A549 (cell line): ENCODE results near the gene GRID2.

Source experiments
- CBX2 ChIP-seq: fragments of 200-600 bp; sonication (generic); IDR thresholded peaks from 2 replicates; pipeline ENCODE4 v1.6.1; 2016; ENCODE audit warnings: low read depth, mild to moderate bottlenecking, borderline replicate concordance
- CHD2 ChIP-seq: fragments of 150-350 bp; IDR thresholded peaks from 2 replicates; pipeline ENCODE4 v1.6.1; 2014; ENCODE audit warnings: low read length; ENCODE audit not compliant: partially characterized antibody
- MYC ChIP-seq: IDR thresholded peaks from 2 replicates; pipeline ENCODE4 v1.6.1; 2012; ENCODE audit warnings: mild to moderate bottlenecking, inconsistent platforms, low read length, improper control_type of control experiment, borderline replicate concordance
- NR3C1 ChIP-seq: fragments of >200 bp; sonication (Bioruptor Twin); formaldehyde crosslinking; IDR thresholded peaks from 3 replicates; pipeline ENCODE4 v1.6.1; 2017
- POLR2A ChIP-seq: IDR thresholded peaks from 2 replicates; pipeline ENCODE4 v1.6.1; 2012; ENCODE audit warnings: mild to moderate bottlenecking, low read length
- POLR2AphosphoS2 ChIP-seq: conservative IDR thresholded peaks from 2 replicates; pipeline ENCODE4 v1.6.1; 2012; ENCODE audit warnings: low read length, improper control_type of control experiment, inconsistent platforms
- RAD21 ChIP-seq, 2 experiments: fragments of >200 bp in 1 of 2; sonication (Bioruptor Twin) in 1 of 2; formaldehyde crosslinking in 1 of 2; IDR thresholded peaks in 1 of 2; conservative IDR thresholded peaks in 1 of 2; 2 replicates in 1 of 2; 3 replicates in 1 of 2; pipeline ENCODE4 v1.6.1; 2012 to 2018; ENCODE audit warnings: inconsistent platforms in 1 of 2
- RCOR1 ChIP-seq: fragments of 150-350 bp; IDR thresholded peaks from 2 replicates; pipeline ENCODE4 v1.6.1; 2014; ENCODE audit warnings: antibody characterized with exemption, low read length, low read depth
- RNF2 ChIP-seq: fragments of 200-600 bp; sonication (generic); IDR thresholded peaks from 2 replicates; pipeline ENCODE4 v1.6.1; 2016; ENCODE audit warnings: low read depth, mild to moderate bottlenecking, antibody characterized with exemption, moderate library complexity, borderline replicate concordance
- SMC3 ChIP-seq: fragments of >200 bp; sonication (Bioruptor Twin); formaldehyde crosslinking; IDR thresholded peaks from 3 replicates; pipeline ENCODE4 v1.6.1; 2018; ENCODE audit warnings: inconsistent platforms
- SREBF2 ChIP-seq: fragments of 450-650 bp; IDR thresholded peaks from 2 replicates; pipeline ENCODE4 v1.6.1; 2014; ENCODE audit warnings: mild to moderate bottlenecking, moderate library complexity
- TF ChIP-seq, protein P1 (sequence below): IDR thresholded peaks from 2 replicates; pipeline ENCODE4 v1.6.1; 2012
- TF ChIP-seq, protein P2 (sequence below): fragments of >200 bp; sonication (Bioruptor Twin); formaldehyde crosslinking; IDR thresholded peaks from 3 replicates; pipeline ENCODE4 v1.5.1; 2016
- TF ChIP-seq, protein P3 (sequence below): fragments of 150-350 bp; IDR thresholded peaks from 2 replicates; pipeline ENCODE4 v1.6.1; 2014; ENCODE audit warnings: low read depth, mild to moderate bottlenecking, low read length

DNA sequence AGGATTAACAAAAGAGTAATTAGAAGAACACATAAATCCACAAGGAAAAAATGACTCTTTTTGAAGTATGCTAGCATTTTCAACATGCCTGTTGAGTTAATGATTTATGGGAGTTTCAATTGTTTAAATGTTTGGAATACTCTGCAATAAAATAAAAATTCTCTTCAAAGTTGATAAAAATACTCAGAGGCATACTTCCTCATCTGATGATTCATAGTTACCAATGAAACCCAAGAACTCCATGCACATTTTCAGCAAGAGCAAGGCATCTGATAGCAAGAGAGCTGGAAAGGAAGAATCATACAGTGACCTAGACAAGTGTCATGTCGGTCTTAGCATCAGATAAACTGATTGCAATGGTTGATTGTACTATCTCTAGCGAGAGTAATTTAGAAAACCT, 1081.1 kb downstream of the GRID2 start:
- TF ChIP-seq POLR2AphosphoS2 (no peak), SMC3 (no peak), POLR2A (no peak), RNF2 (no peak), SREBF2 (no peak), MYC (no peak), RCOR1 (no peak), RAD21 (conservative IDR thresholded peaks at IDR 0.05 in 1 of 2, IDR thresholded peaks at IDR 0.05 in 1 of 2) (no peak), CHD2 (no peak), NR3C1 (no peak), CBX2 (no peak)
- TF ChIP-seq, protein P1, sequence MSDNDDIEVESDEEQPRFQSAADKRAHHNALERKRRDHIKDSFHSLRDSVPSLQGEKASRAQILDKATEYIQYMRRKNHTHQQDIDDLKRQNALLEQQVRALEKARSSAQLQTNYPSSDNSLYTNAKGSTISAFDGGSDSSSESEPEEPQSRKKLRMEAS, result 0 out of 2 replicates have a peak, but pooled peaks have one; percentile 15
- TF ChIP-seq, protein P2, sequence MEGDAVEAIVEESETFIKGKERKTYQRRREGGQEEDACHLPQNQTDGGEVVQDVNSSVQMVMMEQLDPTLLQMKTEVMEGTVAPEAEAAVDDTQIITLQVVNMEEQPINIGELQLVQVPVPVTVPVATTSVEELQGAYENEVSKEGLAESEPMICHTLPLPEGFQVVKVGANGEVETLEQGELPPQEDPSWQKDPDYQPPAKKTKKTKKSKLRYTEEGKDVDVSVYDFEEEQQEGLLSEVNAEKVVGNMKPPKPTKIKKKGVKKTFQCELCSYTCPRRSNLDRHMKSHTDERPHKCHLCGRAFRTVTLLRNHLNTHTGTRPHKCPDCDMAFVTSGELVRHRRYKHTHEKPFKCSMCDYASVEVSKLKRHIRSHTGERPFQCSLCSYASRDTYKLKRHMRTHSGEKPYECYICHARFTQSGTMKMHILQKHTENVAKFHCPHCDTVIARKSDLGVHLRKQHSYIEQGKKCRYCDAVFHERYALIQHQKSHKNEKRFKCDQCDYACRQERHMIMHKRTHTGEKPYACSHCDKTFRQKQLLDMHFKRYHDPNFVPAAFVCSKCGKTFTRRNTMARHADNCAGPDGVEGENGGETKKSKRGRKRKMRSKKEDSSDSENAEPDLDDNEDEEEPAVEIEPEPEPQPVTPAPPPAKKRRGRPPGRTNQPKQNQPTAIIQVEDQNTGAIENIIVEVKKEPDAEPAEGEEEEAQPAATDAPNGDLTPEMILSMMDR, result no peak
- TF ChIP-seq, protein P3, sequence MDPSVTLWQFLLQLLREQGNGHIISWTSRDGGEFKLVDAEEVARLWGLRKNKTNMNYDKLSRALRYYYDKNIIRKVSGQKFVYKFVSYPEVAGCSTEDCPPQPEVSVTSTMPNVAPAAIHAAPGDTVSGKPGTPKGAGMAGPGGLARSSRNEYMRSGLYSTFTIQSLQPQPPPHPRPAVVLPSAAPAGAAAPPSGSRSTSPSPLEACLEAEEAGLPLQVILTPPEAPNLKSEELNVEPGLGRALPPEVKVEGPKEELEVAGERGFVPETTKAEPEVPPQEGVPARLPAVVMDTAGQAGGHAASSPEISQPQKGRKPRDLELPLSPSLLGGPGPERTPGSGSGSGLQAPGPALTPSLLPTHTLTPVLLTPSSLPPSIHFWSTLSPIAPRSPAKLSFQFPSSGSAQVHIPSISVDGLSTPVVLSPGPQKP, result no peak
